Parathyroid adenoma (tissue), 2 donors: ENCODE data around the gene ASTN2.
"Not testable (repeated sequence)": the region's sequence is repeated elsewhere in the genome, so short reads cannot be mapped to it uniquely, and the experiment has no call there.

Experiments
- H2AFZ ChIP-seq: fragments of 300-600 bp; sonication (generic); one replicate; pipeline ENCODE4 v1.7.0; 2017; ENCODE audit warnings: antibody characterized with exemption, mild to moderate bottlenecking
- H3K27ac ChIP-seq: fragments of 300-600 bp; sonication (generic); one replicate; pipeline ENCODE4 v1.7.0; 2017
- H3K27me3 ChIP-seq: fragments of 300-600 bp; sonication (generic); one replicate; pipeline ENCODE4 v1.7.0; 2017; ENCODE audit warnings: low read length; ENCODE audit not compliant: control insufficient read depth, insufficient read depth
- H3K36me3 ChIP-seq: fragments of 300-600 bp; sonication (generic); one replicate; pipeline ENCODE4 v1.7.0; 2017; ENCODE audit warnings: low read length; ENCODE audit not compliant: control insufficient read depth, insufficient read depth
- H3K4me1 ChIP-seq: fragments of 300-600 bp; sonication (generic); one replicate; pipeline ENCODE4 v1.7.0; 2017; ENCODE audit warnings: control low read depth
- H3K4me2 ChIP-seq: fragments of 300-600 bp; sonication (generic); one replicate; pipeline ENCODE4 v1.7.0; 2017; ENCODE audit warnings: low read length
- H3K4me3 ChIP-seq: fragments of 300-600 bp; sonication (generic); one replicate; pipeline ENCODE4 v1.7.0; 2017; ENCODE audit warnings: low read depth, low read length
- H3K79me2 ChIP-seq: fragments of 300-600 bp; sonication (generic); one replicate; pipeline ENCODE4 v1.7.0; 2017; ENCODE audit warnings: control low read depth
- H3K9ac ChIP-seq: fragments of 300-600 bp; sonication (generic); one replicate; pipeline ENCODE4 v1.7.0; 2017; ENCODE audit warnings: mild to moderate bottlenecking
- H3K9me3 ChIP-seq: fragments of 300-600 bp; sonication (generic); one replicate; pipeline ENCODE4 v1.7.0; 2017; ENCODE audit warnings: low read length; ENCODE audit not compliant: control insufficient read depth
- TF ChIP-seq, protein P1 (sequence below): fragments of 300-600 bp; sonication (generic); IDR thresholded peaks from one replicate; pipeline ENCODE4 v1.7.0; 2017; ENCODE audit warnings: antibody characterized with exemption, mild to moderate bottlenecking
- donor health status: primary hyperparathyroidism.

Gene ASTN2

DNA sequence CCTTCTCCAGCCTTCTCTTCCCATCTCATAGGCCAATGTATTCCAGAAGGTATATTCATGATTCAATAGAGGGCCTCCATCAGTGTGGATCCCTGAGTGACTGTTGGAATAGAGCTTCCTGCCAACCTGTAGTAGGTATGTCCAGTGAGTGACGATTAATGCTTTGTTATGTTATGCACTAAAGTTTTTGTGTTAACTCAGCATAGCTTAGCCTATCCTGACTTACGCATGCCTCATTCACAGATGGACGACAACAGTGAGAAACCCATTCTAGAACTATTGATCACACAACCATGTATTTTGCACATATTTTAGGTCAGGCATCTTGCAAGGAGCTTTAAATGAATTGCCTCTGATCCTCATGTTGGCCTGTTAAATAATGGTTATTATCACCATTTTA, 953.2 kb downstream of the ASTN2 start:
- Histone ChIP-seq H3K4me1 (no peaks in the 10 kb centered on the region), H3K9ac (no peak overlapping the region), H3K4me2 (no peak overlapping the region), H3K27ac (no peak overlapping the region), H3K4me3 (no peak overlapping the region), H3K79me2 (no peaks in the 10 kb centered on the region), H2AFZ (no peak overlapping the region), H3K36me3 (no peaks in the 10 kb centered on the region), H3K9me3 (no peaks in the 10 kb centered on the region), H3K27me3 (no peaks in the 10 kb centered on the region)
- TF ChIP-seq, protein P1, sequence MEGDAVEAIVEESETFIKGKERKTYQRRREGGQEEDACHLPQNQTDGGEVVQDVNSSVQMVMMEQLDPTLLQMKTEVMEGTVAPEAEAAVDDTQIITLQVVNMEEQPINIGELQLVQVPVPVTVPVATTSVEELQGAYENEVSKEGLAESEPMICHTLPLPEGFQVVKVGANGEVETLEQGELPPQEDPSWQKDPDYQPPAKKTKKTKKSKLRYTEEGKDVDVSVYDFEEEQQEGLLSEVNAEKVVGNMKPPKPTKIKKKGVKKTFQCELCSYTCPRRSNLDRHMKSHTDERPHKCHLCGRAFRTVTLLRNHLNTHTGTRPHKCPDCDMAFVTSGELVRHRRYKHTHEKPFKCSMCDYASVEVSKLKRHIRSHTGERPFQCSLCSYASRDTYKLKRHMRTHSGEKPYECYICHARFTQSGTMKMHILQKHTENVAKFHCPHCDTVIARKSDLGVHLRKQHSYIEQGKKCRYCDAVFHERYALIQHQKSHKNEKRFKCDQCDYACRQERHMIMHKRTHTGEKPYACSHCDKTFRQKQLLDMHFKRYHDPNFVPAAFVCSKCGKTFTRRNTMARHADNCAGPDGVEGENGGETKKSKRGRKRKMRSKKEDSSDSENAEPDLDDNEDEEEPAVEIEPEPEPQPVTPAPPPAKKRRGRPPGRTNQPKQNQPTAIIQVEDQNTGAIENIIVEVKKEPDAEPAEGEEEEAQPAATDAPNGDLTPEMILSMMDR: no peak

DNA sequence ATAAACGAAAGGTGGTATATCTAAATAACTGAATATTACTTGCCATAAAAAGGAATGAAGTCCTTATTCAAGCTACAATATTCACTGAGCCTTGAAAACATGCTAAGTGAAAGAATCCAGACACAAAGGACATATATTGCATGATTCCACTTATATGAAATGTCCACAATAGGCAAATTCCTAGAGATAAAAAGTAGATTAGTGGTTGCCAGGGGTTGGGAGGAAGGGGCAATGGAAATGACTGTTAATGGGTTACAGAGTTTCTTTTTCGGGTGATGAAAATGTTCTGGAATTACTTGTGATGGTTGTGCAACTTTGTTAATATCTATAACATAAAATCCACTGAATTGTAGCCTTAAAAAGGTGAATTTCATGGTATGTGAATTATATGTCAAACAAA, 954.8 kb downstream of the ASTN2 start:
- no peaks in the 10 kb centered on the region for H3K9me3 ChIP-seq
- H3K27ac ChIP-seq: no peak overlapping the region
- H3K4me1 ChIP-seq: no peaks in the 10 kb centered on the region
- H3K36me3 ChIP-seq: no peaks in the 10 kb centered on the region
- no peak overlapping the region for H3K9ac ChIP-seq
- H2AFZ ChIP-seq: no peak overlapping the region
- H3K4me3 ChIP-seq: no peak overlapping the region
- TF ChIP-seq, protein P1: no peak
- no peaks in the 10 kb centered on the region for H3K27me3 ChIP-seq
- no peak overlapping the region for H3K4me2 ChIP-seq
- H3K79me2 ChIP-seq: no peaks in the 10 kb centered on the region

DNA sequence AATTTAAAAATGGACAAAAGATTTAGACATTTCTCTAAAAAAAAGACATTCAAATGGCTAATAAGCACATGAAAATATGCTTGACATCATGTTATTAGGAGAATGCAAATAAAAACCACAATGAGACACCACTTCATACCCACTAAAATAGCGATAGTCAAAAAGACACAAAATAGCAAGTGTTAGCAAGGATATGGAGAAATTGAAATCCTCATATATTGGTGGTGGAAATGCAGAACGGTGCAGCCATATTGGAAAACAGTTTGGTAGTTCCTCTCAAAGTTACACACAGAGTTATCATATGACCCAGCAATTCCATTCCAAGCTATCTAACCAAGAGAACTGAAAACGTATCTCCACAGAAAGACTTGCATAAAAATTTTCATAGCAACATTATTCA, 955.3 kb downstream of the ASTN2 start:
- TF ChIP-seq, protein P1: no peak
- Histone ChIP-seq H3K4me1 (no peaks in the 10 kb centered on the region), H3K4me3 (no peak overlapping the region), H3K4me2 (no peak overlapping the region), H3K79me2 (no peaks in the 10 kb centered on the region), H3K9ac (no peak overlapping the region), H3K9me3 (no peaks in the 10 kb centered on the region), H3K27ac (no peak overlapping the region), H3K27me3 (no peaks in the 10 kb centered on the region), H3K36me3 (no peaks in the 10 kb centered on the region), H2AFZ (no peak overlapping the region)

DNA sequence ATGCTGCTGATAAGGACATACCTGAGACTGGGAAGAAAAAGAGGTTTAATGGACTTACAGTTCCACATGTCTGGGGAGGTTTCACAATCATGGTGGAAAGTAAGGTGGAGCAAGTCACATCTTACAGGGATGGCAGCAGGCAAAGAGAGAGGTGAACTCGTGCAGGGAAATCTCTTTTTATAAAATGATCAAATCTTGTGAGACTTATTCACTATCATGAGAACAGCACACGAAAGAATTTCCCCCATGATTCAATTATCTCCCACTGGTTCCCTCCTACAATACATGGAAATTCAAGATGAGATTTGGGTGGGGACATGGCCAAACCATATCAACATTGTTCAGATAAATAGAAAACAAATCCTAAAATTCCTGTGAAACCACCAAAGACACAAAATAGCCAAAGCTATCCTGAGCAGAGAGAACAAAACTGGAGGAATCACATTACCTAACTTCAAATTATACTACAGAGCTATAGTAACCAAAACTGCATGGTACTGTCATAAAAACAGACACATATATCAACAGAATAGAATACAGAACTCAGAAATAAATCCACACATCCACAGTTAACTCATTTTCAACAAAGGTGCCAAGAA, 958.3 kb downstream of the ASTN2 start:
- Histone ChIP-seq H3K36me3 (no peaks in the 10 kb centered on the region), H3K9me3 (no peaks in the 10 kb centered on the region), H3K9ac (no peak overlapping the region), H3K27me3 (no peaks in the 10 kb centered on the region), H2AFZ (no peak overlapping the region), H3K4me1 (no peaks in the 10 kb centered on the region), H3K79me2 (no peaks in the 10 kb centered on the region), H3K4me2 (no peak overlapping the region), H3K27ac (no peak overlapping the region), H3K4me3 (no peak overlapping the region)
- TF ChIP-seq, protein P1: no peak

DNA sequence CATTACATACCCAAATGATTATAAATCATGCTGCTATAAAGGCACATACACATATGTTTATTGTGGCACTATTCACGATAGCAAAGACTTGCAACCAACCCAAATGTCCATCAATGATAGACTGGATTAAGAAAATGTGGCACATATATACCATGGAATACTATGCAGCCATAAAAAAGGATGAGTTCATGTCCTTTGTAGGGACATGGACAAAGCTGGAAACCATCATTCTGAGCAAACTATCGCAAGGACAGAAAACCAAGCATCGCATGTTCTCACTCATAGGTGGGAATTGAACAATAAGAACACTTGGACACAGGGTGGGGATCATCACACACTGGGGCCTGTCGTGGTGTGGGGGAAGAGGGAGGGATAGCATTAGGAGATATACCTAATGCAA, 960.3 kb downstream of the ASTN2 start:
- H3K4me2 ChIP-seq, H3K27ac ChIP-seq, H3K36me3 ChIP-seq, H3K9me3 ChIP-seq, H3K9ac ChIP-seq, H3K79me2 ChIP-seq, H3K4me1 ChIP-seq, H2AFZ ChIP-seq, H3K4me3 ChIP-seq, H3K27me3 ChIP-seq: not testable (repeated sequence)
